Activated CD8-positive, alpha-beta memory T cell treated with anti-CD3 and anti-CD28 coated beads for 48 hours (primary cell): ENCODE data around the gene CNN2.

Source experiments
- DNase-seq, 3 experiments: peaks; one replicate each; pipeline ENCODE4 v3.0.0-alpha.2; 2020; ENCODE audit warnings: low read depth in 2 of 3, low spot score in 2 of 3

CNN2 gene

DNA sequence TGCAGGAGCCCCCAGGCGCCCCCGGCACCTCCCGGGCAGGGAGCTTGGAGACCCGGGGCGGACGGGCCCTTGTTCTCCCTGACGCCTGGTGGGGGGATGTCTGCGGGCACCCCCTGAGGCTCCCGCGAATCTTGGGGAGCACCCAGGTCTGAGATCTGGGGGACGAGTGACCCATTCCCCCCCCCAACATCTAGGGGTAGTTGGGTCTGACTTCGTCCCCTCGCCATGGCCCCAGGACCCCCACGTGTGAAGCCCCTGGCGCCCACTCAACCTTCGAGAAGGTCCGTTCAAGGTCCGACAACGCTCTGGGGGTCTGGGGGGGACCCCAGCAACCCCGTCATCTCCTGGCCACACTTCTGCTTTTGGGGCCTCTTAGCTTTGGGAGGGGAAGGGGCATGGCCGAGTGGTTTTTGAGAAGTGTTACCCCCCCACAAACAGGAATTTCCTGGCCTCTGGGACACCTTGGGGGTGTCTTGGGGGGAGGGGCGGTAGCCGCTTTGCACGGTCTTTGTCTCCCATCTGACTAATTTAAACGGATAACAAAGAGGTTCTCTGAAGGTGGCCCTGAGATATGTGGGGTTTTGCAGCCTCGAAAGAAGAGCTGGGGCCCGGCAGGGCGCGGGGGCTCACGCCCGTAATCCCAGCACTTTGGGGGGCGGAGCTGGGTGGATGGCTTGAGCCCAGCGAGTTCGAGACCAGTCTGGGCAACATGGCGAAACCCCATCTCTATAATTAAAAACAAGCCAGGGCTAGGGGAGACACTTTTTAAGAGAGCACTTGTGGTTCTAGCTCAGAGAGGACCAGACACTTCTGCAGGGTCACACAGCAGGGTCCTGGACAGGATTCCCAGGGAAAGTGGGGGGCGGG is 608 bp downstream of the CNN2 start:
- DNase-seq = no peak

- DNase-seq = no peak
Measured at GRCh38 chr19:1027650-1028061, 1.2 kb downstream of the CNN2 start.

DNA sequence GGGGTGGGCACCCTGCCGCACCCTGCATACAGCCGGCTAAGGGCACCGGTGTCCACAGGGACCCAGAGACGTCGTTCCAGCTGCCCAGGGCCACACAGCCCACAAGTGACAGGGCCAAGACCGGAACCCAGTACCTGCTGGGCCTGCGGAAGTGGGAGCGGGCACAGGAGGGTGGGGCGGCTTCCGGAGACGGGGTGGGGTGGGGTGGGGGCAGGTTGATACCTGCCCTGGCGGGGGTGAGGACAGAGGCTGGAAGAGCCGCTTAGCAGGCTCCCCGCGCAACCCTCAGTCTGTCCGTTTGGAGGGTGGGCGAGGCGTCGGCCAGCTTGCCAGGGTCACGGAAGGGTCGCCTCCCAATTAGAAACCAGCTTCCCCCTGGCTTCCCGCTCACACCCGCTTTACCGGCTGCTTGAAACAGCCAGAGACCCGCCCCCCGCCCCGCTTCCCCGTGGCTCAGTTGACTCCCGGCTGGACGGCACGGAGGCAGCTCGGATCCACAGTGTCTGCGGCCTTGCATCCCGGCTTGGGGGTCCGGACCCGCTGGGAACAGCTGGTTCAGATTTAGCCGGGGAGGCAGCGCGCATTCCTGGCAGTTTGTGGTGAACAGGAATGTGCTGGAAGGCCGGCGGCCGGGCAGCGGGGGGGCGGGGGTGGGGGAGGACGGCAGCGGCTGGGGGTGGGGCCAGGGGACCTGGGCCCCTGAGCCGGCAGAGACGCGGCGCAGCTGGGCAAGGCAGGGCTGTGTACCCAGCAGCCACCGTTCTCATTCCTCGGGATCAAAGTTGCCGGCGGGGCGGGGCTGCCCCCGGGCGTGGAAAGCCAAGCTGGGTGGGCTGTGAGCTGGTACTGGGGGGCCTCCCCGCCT is 1.9 kb downstream of the CNN2 start:
- DNase-seq = no peak

DNA sequence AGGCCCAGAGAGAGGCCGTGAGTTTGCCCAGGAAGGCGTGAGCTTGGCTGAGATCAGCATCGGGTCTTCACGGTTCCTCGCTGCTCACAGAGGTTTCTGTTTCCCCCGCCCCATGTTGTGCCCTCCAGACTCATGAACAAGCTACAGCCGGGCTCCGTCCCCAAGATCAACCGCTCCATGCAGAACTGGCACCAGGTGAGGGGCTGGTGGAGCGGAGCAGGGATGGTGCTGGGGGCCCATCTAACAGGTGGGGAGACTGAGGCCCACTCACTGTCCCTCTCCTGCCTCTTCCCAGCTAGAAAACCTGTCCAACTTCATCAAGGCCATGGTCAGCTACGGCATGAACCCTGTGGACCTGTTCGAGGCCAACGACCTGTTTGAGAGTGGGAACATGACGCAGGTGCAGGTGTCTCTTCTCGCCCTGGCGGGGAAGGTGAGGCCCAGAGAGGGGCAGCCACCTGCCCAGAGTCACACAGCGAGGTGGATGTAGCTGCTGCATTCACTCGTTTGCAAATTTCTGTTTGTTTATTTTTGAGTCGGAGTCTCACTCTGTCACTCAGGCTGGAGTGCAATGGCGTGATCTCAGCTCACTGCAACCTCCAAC is 6.0 kb downstream of the CNN2 start:
- DNase-seq = no peak

DNA sequence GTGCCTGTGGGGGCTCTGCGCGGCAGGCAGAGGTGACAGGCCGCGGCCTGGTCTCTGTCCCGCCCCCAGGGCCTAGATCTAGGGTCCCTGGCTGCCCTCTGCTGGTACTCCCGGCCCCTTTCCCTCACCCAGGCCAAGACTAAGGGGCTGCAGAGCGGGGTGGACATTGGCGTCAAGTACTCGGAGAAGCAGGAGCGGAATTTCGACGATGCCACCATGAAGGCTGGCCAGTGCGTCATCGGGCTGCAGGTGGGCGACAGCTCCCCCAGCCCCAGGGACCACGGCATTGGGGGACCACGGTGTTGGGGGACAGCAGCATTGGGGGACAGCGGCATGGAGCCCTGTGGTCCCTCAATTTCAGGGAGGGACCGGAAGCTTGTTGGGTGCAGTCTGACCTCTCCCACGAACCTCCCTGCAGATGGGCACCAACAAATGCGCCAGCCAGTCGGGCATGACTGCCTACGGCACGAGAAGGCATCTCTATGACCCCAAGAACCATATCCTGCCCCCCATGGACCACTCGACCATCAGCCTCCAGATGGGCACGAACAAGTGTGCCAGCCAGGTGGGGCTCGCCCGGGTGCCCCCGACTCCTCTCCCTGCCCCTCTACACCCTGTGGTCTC is 9.7 kb downstream of the CNN2 start:
- DNase-seq = no peak

- no peak for DNase-seq
Measured at GRCh38 chr19:1037621-1038064, 11.2 kb downstream of the CNN2 start.

DNA sequence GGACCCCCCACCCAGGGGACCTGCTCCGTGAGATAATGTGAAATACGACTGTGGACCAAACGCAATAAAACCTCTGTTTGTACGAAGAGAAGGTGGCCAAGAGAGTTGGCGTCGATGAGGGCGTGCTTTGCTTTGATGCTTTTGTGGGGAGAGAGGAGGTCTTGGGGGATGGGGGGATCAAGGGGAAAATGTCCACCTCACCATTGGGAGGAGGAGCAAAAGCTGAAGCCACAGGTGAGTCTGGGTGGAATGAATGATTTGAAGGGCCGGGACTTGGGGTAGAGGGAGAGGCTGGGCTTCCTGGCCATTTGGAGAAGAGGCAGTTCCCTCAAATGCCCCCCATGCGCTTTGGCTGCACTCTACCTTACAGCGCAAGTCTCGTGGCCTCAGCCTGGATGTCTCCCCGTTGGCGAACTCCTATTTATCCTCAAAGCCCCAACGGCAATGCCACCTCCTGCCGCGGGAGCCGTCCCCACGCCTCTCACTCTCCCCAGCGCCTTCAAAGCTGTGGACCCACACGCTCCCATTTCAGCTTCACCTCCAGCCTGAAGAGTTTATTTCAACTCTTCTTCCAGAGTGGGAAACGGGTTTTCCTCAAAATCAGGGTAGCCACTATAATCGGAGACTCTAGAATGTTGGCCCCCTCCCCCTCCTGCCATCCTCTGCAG is 12.7 kb downstream of the CNN2 start:
- no peak for DNase-seq

- peak; percentile 98 to 99 (median 98) for DNase-seq
Measured at GRCh38 chr19:1039646-1040475, 13.5 kb downstream of the CNN2 start, which contains the start of gene ABCA7. Gene ABCA7 (plus strand): TSS chr19:1040107. CDS start chr19:1041362, 1,255 bp downstream.

DNA sequence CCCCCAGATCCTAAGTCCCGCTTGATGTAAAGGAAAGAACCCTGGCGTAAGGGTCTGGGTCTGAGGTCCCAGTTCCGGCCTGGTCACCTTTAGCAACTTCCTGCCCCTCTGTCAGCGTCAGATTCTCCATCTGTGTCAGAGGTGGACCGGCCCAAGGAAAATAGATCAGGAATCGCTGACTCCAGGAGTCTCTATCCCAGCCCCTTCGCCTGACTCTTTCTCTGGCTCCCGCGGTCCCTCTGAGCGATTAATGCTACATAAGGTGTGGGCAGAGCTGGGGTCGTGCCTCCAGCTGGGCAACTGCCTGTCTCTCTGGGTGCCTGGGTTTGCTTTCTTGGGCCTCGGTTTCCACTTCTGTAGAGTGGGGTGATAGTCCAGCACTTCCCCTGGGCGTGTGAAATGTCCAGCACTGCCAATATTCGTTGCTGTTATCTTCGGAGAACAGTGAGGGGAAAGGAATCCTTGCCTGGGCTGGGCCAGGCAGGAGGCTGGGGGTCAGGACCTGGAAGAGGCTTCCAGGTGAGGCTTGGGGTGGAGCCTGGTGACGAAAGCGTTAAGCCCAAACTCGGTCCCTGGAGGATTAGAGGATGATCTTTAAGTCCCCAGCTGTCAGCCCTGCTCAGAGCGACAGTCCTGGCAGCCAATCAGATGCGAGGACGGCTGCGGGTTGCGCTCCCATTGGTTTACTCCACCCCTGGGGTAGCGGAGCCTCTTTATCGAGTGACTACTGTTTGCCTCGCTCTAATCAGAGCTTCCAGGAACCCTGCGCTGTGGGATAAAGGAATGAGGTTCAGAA is 14.3 kb downstream of the CNN2 start:
- DNase-seq = peak in 2 of 3 experiments; percentile 72 to 85

DNA sequence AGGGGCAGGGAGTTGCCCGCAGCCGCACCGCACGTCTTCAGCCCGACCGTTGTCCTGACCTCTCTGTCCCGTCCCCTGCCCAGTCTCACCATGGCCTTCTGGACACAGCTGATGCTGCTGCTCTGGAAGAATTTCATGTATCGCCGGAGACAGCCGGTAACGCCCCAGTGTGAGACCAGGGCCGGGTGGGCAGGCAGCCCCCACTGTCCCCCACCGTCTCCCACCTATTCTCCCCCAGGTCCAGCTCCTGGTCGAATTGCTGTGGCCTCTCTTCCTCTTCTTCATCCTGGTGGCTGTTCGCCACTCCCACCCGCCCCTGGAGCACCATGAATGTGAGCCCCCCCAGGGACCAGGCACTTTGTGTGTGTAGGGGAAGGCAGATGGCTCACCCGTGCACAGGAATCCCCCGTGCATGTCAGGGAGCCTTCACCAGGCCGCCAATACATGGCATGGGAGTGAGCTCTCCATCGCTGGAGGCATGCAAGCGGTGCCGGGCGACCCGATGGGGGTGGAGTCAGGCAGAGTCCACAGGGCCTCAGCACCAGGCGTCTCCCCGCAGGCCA is 14.9 kb downstream of the CNN2 start:
- no peak for DNase-seq

DNA sequence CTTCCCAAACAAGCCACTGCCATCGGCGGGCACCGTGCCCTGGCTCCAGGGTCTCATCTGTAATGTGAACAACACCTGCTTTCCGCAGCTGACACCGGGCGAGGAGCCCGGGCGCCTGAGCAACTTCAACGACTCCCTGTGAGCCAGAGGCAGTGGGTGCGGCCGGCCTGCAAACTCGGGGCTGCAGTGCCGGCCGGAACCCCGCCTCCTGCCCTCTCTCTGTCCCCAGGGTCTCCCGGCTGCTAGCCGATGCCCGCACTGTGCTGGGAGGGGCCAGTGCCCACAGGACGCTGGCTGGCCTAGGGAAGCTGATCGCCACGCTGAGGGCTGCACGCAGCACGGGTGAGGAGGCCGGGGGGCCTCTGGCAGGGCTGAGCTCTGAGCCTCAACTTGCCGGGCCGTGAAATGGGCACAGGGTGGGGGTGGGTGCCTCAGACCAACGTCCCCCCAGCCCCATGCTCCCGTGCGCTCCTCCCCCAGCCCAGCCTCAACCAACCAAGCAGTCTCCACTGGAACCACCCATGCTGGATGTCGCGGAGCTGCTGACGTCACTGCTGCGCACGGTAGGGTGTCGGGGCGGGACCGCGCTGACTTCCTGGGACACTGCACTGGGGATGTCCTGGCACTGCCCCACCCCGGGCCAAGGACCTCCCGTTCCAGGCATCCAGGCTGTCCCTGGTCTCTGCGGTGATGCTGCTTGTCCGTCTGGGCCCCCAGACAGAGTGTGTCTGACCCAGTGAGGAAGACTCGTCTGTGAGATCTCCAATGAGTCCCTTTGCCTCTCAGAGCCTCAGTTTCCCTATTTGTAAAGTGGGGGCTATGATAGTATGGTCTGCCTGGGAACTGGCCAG is 15.7 kb downstream of the CNN2 start:
- DNase-seq = no peak

DNA sequence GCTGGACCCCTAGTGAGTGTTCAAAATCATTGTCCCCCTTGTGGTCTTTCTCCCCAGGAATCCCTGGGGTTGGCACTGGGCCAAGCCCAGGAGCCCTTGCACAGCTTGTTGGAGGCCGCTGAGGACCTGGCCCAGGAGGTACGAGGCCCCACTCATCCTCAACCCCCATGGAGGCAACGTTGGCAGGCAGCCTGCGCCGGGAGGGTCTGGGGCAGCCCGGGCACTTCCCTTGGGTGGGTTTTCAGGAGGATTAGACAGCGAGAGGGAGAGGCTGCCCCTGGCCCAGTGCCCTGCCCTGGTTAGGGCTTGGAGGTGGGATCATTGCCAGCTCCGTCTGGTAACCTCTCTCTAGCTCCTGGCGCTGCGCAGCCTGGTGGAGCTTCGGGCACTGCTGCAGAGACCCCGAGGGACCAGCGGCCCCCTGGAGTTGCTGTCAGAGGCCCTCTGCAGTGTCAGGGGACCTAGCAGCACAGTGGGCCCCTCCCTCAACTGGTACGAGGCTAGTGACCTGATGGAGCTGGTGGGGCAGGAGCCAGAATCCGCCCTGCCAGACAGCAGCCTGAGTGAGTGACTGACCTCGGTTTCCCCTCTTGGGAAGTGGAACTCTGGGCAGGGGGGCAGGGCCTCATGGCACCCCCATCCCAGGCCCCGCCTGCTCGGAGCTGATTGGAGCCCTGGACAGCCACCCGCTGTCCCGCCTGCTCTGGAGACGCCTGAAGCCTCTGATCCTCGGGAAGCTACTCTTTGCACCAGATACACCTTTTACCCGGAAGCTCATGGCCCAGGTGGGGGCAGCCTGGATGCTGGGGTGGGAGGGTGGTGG is 16.5 kb downstream of the CNN2 start:
- DNase-seq = no peak

DNA sequence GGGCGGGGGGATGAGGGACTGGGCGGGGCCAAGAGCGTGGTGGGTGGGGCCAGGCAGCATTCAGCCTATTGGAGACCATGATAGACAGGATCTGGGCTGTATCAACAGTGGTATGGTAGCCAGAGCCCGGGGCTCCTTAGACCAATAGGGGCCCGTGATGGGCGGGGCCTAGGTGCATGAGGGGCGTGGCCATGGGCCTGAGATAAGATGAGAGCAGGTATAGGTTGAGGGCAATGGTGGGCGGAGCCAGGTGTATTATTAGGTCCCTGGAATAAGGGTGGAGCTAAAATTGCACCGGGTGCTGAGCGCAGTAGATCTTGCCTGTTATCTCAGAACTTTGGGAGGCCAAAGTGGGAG is 18.8 kb downstream of the CNN2 start:
- DNase-seq = no peak

GRCh38 chr19:1046117-1046626 is 19.8 kb downstream of the CNN2 start:
- no peak for DNase-seq

- DNase-seq = no peak
Measured at GRCh38 chr19:1046836-1047695, 20.7 kb downstream of the CNN2 start.

GRCh38 chr19:1047696-1048147 is 21.3 kb downstream of the CNN2 start:
- DNase-seq = no peak
